Heart left ventricle (tissue), 13 donors: ENCODE measurements around the gene CYP21A2.
"Not testable (repeated sequence)": the region's sequence is repeated elsewhere in the genome, so short reads cannot be mapped to it uniquely, and the experiment has no call there.

Source experiments
- CTCF ChIP-seq, 12 donors: fragments of 200-600 bp; sonication (generic) in 4 of 12; IDR thresholded peaks; one replicate each; pipeline versions ENCODE4 v1.5.0 to v1.8.0; 2018 to 2022; ENCODE audit warnings: antibody characterized with exemption in 12 of 12, mild to moderate bottlenecking in 5 of 12
- POLR2A ChIP-seq, 2 donors: fragments of 450-650 bp; IDR thresholded peaks; one replicate each; pipeline ENCODE4 v1.6.1; 2017; ENCODE audit warnings: antibody characterized with exemption in 2 of 2, mild to moderate bottlenecking in 2 of 2, moderate library complexity in 2 of 2
- donor health status: ischemic (EF 13 %, LVEDD 7.1; RV severe dilation, severe dysfunction).
- donor health status: DM: no; HTN: yes; CAD: no.
- donor health status: DM: no; HTN: no; CAD: no.
- donor health status: ischemic (EF 25% LVEDD 6.9; RV normal size, moderate dysfunction).
- donor health status: ischemic (EF 25% LVEDD 5.7; RV mildly dilated, moderate dysfunction).
- donor health status: ischemic (EF 35%, LVEDD 5.7; RV mildly dilated, moderate dysfunction).
- donor health status: nonischemic (EF 11% LVEDD 7.7; RV severe dilation, severe dysfunction).
- donor health status: DM: yes; HTN: yes; CAD: no.
- donor health status: PGD.
- donor health status: ischemic (EF 29% LVEDD 5.4; RV normal size, mild dysfunction).
- donor health status: nonischemic (EF 23%, LVEDD 6.1; RV moderate dilation, normal function).

DNA sequence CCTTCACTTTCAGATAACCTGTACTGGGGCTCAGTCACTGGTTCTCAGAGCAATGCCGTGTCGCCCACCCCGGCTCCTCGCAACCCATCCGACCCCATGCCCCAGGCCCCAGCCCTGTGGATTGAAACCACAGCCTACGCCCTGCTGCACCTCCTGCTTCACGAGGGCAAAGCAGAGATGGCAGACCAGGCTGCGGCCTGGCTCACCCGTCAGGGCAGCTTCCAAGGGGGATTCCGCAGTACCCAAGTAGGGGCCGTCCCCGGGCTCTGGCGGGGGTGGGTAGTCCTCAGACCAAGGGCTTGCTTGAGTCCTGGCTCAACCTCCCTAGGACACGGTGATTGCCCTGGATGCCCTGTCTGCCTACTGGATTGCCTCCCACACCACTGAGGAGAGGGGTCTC lies 8.7 kb upstream of the CYP21A2 start:
- TF ChIP-seq CTCF, POLR2A (IDR thresholded peaks at IDR 0.05): not testable (repeated sequence)
